Measurements from ENCODE around the gene EPC2.

The EPC2 gene

GRCh38 chr2:148607566-148607965, 37.0 kb upstream of the EPC2 start:
- in situ Hi-C loops (cut with MboI; ENCODE audit: low sequenced_read_pairs, unreplicated experiment): no loop called here
- no peak for DNase-seq (ENCODE audit: low spot score)
- TF ChIP-seq CTCF (IDR thresholded peaks at IDR 0.05; ENCODE audit: borderline replicate concordance, control extremely low read depth, extremely low read depth, insufficient read depth, missing control alignments): no peak

- DNase-seq (ENCODE audit: low spot score): no peak
- TF ChIP-seq CTCF (IDR thresholded peaks at IDR 0.05; ENCODE audit: borderline replicate concordance, control extremely low read depth, extremely low read depth, insufficient read depth, missing control alignments): no peak
- in situ Hi-C loops (cut with MboI; ENCODE audit: low sequenced_read_pairs, unreplicated experiment): no loop called here
These were observed 31.1 kb upstream of the EPC2 start for GRCh38 chr2:148613231-148614013.

- in situ Hi-C loops (cut with MboI; ENCODE audit: low sequenced_read_pairs, unreplicated experiment): no loop called here
- no peak for DNase-seq (ENCODE audit: low spot score)
- TF ChIP-seq CTCF (IDR thresholded peaks at IDR 0.05; ENCODE audit: borderline replicate concordance, control extremely low read depth, extremely low read depth, insufficient read depth, missing control alignments): no peak
These were observed 30.6 kb upstream of the EPC2 start for GRCh38 chr2:148614014-148614321.

GRCh38 chr2:148614322-148615049, 30.1 kb upstream of the EPC2 start:
- in situ Hi-C loops (cut with MboI; ENCODE audit: low sequenced_read_pairs, unreplicated experiment): no loop called here
- no peak for TF ChIP-seq CTCF (IDR thresholded peaks at IDR 0.05; ENCODE audit: borderline replicate concordance, control extremely low read depth, extremely low read depth, insufficient read depth, missing control alignments)
- peak; percentile 70 for DNase-seq (ENCODE audit: low spot score)

GRCh38 chr2:148615381-148615841, 29.1 kb upstream of the EPC2 start:
- no peak for DNase-seq (ENCODE audit: low spot score)
- in situ Hi-C loops (cut with MboI; ENCODE audit: low sequenced_read_pairs, unreplicated experiment): no loop called here
- TF ChIP-seq CTCF (IDR thresholded peaks at IDR 0.05; ENCODE audit: borderline replicate concordance, control extremely low read depth, extremely low read depth, insufficient read depth, missing control alignments): no peak

GRCh38 chr2:148616662-148617061, 27.9 kb upstream of the EPC2 start:
- in situ Hi-C loops (cut with MboI; ENCODE audit: low sequenced_read_pairs, unreplicated experiment): no loop called here
- no peak for DNase-seq (ENCODE audit: low spot score)
- TF ChIP-seq CTCF (IDR thresholded peaks at IDR 0.05; ENCODE audit: borderline replicate concordance, control extremely low read depth, extremely low read depth, insufficient read depth, missing control alignments): no peak

Data from GM13976 (cell line).